CD4-positive, alpha-beta memory T cell (primary cell): Measurements from ENCODE around the gene MYLK. TPM values are rescaled to one million over a fixed set of nuclear protein-coding genes. Genes with fewer than 3 reads are reported as not detected.

Experiments
- CTCF ChIA-PET: fragments of 350-600 bp; sonication (Branson Sonifier 250); formaldehyde crosslinking; loops from one replicate; lab custom pipeline; 2021; ENCODE audit warnings: inconsistent platforms; ENCODE audit not compliant: partially characterized antibody; lab: Charles Lee
- POLR2A ChIA-PET: fragments of 350-600 bp; sonication (Branson Sonifier 250); formaldehyde crosslinking; loops from one replicate; lab custom pipeline; 2021; ENCODE audit not compliant: partially characterized antibody; lab: Charles Lee
- DNase-seq, 5 donors: peaks; one replicate each; pipeline versions ENCODE4 v3.0.0 to v3.0.0-alpha.2; 2020 to 2022; ENCODE audit warnings: mixed read lengths in 1 of 5
- H3K27ac ChIP-seq: one replicate; pipeline ENCODE4 v1.7.0; 2013; ENCODE audit warnings: low read depth, low read length
- H3K27me3 ChIP-seq: 2 replicates; pipeline ENCODE4 v1.7.0; 2013; ENCODE audit warnings: mild to moderate bottlenecking, low read length, moderate library complexity; ENCODE audit not compliant: insufficient read depth
- H3K36me3 ChIP-seq: 2 replicates; pipeline ENCODE4 v1.7.0; 2013; ENCODE audit warnings: mild to moderate bottlenecking, low read length, moderate library complexity; ENCODE audit not compliant: insufficient read depth
- H3K4me1 ChIP-seq: 2 replicates; pipeline ENCODE4 v1.7.0; 2013; ENCODE audit warnings: mild to moderate bottlenecking, low read length, moderate library complexity; ENCODE audit not compliant: insufficient read depth
- H3K4me3 ChIP-seq, 2 donors: one replicate each; pipeline ENCODE4 v1.7.0; 2013; ENCODE audit warnings: low read length in 2 of 2, mild to moderate bottlenecking in 1 of 2
- H3K9me3 ChIP-seq, 2 donors: one replicate each; pipeline ENCODE4 v1.7.0; 2013; ENCODE audit warnings: low read length in 2 of 2, control low read depth in 1 of 2; ENCODE audit not compliant: control insufficient read depth in 1 of 2
- H3K27ac Mint-ChIP-seq, 7 donors: one replicate each; pipeline ENCODE4 v1.8.0; 2020 to 2021; ENCODE audit warnings: mixed read lengths in 7 of 7, mild to moderate bottlenecking in 6 of 7, inconsistent platforms in 3 of 7, moderate library complexity in 3 of 7
- H3K27me3 Mint-ChIP-seq, 2 donors: one replicate each; pipeline ENCODE4 v1.8.0; 2020 to 2021; ENCODE audit warnings: mixed read lengths in 2 of 2
- H3K36me3 Mint-ChIP-seq, 2 donors: one replicate each; pipeline ENCODE4 v1.8.0; 2020 to 2021; ENCODE audit warnings: mixed read lengths in 2 of 2, inconsistent platforms in 1 of 2, mild to moderate bottlenecking in 1 of 2
- H3K4me1 Mint-ChIP-seq, 4 donors: one replicate each; pipeline ENCODE4 v1.8.0; 2020 to 2021; ENCODE audit warnings: mixed read lengths in 4 of 4, mild to moderate bottlenecking in 1 of 4
- H3K4me3 Mint-ChIP-seq, 8 donors: one replicate each; pipeline ENCODE4 v1.8.0; 2020 to 2021; ENCODE audit warnings: mixed read lengths in 8 of 8, mild to moderate bottlenecking in 7 of 8, moderate library complexity in 6 of 8, inconsistent platforms in 3 of 8
- H3K9me3 Mint-ChIP-seq, 8 donors: one replicate each; pipeline ENCODE4 v1.8.0; 2020 to 2021; ENCODE audit warnings: mixed read lengths in 8 of 8, mild to moderate bottlenecking in 5 of 8, inconsistent platforms in 3 of 8, moderate library complexity in 1 of 8
- intact Hi-C: fragments of 100-400 bp; cut with micrococcal nuclease; formaldehyde crosslinking; loops from one replicate; pipeline ENCODE4 v1.15.1; 2023
- polyA plus RNA-seq, 2 donors: library from polyadenylated mRNA; unstranded; fragments of 300-500 nt; fragmentation: Illumina TruSeq; gene quantifications; one replicate each; pipeline ENCODE4 v1.2.3, GENCODE V29; 2021
- total RNA-seq, 2 experiments: library from RNA; stranded (reverse); gene quantifications; one replicate each; pipeline ENCODE4 v1.2.3, GENCODE V29; 2021

The MYLK gene
- total and polyA plus RNA-seq, 4 experiments from 2014 or later: 0.18 TPM; not detected in 3

DNA sequence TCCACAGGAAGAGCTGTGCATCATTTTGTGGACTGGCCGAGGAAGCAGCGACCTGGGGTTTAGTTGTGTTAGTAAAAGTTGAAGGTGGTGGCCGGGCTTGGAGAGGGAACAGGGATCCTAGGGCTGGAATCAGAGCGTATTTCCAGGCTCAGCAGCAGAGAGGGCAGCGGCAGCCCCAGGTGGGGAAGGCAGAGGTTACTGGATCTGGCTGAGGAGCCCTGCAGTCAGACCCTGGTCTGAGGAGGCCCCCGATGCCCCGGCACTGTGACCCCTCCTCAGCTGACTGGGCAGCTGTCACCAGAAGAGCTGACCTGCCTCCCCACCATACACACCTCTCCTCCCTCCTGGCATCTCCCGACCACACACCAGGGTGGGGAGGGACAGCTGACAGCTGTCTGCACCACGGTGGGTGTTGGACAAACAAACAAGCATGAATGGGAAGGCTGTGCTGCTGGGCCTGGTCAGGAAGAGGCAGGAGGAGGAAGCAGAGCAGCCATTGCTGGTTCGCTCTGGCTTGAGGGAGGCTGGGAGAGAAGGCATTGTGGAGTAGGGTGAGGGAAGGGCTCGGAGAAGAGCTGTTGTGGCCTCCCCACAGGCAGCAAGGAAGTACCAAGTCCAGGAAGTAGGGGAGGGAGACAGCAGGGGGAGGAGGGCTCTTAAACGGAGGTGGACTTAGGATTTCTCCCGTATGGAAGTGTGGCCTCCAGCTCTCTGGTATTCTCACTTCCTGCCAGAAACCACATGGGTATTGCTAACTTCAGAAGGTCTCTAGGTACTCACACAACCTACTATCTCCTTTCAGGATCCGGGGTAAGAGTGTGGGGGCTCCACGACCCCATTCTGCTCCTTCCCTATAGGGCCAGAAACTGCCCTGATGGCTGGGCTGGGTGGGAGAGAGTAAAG lies 249.7 kb downstream of the MYLK start:
- ChIA-PET CTCF (interaction anchor here (1.0 kb wide), 1 partner anchor 8 kb away, joined by 3 read pairs; no protein-coding TSS in a partner anchor), POLR2A (no interaction called here)
- no peak overlapping the region for H3K4me3 Mint-ChIP-seq
- no peak overlapping the region for H3K27ac Mint-ChIP-seq
- H3K4me3 ChIP-seq: no peak overlapping the region
- H3K27ac ChIP-seq: no peak overlapping the region
- H3K27me3 Mint-ChIP-seq: no peaks in the 10 kb centered on the region
- H3K4me1 Mint-ChIP-seq: no peaks in the 10 kb centered on the region
- H3K4me1 ChIP-seq: no peaks in the 10 kb centered on the region
- H3K9me3 ChIP-seq: no peaks in the 10 kb centered on the region
- H3K27me3 ChIP-seq: no peaks in the 10 kb centered on the region
- H3K36me3 Mint-ChIP-seq: peaks cover 2 to 10% of the 10 kb centered on the region in 2 donors
- H3K36me3 ChIP-seq: no peaks in the 10 kb centered on the region
- intact Hi-C loops: no loop called here
- H3K9me3 Mint-ChIP-seq: no peaks in the 10 kb centered on the region
- DNase-seq: no peak

DNA sequence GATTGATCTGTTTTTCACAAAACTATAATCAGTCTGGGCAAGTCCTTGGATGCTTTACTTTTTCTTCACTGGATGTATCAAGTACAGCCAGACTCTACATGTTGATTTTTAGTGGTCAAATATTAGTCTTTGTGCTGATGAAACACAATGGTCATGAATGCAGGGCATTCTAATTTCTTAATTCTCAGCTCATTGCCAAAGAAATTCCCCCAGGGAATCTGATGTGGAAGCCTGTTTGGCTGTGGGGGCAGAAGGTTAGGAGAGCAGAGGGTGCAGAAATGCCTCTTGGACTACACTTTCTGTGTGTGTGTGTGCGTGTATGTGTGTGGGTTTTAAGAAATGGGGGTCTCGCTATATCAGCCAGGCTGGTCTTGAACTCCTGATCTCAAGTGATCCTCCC lies 250.6 kb downstream of the MYLK start:
- Mint-ChIP-seq H3K27me3 (peaks cover 0 to 2% of the 10 kb centered on the region in 2 donors), H3K4me1 (no peaks in the 10 kb centered on the region), H3K4me3 (no peak overlapping the region), H3K9me3 (no peaks in the 10 kb centered on the region), H3K36me3 (peaks cover 2 to 10% of the 10 kb centered on the region in 2 donors), H3K27ac (no peak overlapping the region)
- CTCF ChIA-PET: interaction anchor here (0.7 to 2.3 kb wide), 2 partner anchors 8 to 19 kb away, joined by 3 to 8 read pairs; no protein-coding TSS in a partner anchor
- intact Hi-C loops: no loop called here
- no peak for DNase-seq
- no peak overlapping the region for H3K4me3 ChIP-seq
- H3K9me3 ChIP-seq: no peaks in the 10 kb centered on the region
- no peaks in the 10 kb centered on the region for H3K36me3 ChIP-seq
- no peak overlapping the region for H3K27ac ChIP-seq
- H3K27me3 ChIP-seq: no peaks in the 10 kb centered on the region
- H3K4me1 ChIP-seq: no peaks in the 10 kb centered on the region
- POLR2A ChIA-PET: no interaction called here

DNA sequence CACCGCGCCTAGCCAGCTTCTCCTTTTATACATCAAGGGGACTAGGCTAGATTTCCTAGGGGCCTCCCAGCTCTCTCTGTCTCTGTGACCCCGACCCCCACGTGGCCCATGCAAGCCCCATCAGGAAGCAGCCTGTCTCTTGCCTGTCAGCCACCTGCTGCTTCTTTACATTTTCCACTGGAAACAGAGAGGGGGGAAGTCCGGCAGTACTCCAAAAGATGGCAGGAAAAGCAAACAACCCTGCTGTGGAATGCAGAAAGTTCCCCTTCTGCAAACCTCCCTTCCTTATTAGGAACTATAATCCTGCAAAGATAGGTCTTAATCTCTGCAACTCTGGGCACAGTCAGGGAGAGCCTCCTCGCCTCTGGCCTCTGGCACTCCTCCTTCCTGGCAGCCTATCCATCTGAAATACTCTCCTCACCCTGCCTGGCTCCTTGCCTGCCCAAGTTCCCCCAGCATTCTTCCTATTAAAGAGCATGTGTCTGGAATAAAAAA lies 251.9 kb downstream of the MYLK start:
- CTCF ChIA-PET: interaction anchor here (2.3 kb wide), 1 partner anchor 10 kb away, joined by 8 read pairs; no protein-coding TSS in a partner anchor
- H3K27ac Mint-ChIP-seq: no peak overlapping the region
- POLR2A ChIA-PET: no interaction called here
- no peaks in the 10 kb centered on the region for H3K9me3 Mint-ChIP-seq
- Histone ChIP-seq H3K27ac (no peak overlapping the region), H3K9me3 (no peaks in the 10 kb centered on the region), H3K27me3 (no peaks in the 10 kb centered on the region), H3K36me3 (no peaks in the 10 kb centered on the region), H3K4me3 (no peak overlapping the region), H3K4me1 (no peaks in the 10 kb centered on the region)
- no peak for DNase-seq
- H3K4me1 Mint-ChIP-seq: no peaks in the 10 kb centered on the region
- peaks cover 2 to 10% of the 10 kb centered on the region in 2 donors for H3K36me3 Mint-ChIP-seq
- no peak overlapping the region for H3K4me3 Mint-ChIP-seq
- intact Hi-C loops: no loop called here
- peaks cover 3 to 4% of the 10 kb centered on the region in 2 donors for H3K27me3 Mint-ChIP-seq

DNA sequence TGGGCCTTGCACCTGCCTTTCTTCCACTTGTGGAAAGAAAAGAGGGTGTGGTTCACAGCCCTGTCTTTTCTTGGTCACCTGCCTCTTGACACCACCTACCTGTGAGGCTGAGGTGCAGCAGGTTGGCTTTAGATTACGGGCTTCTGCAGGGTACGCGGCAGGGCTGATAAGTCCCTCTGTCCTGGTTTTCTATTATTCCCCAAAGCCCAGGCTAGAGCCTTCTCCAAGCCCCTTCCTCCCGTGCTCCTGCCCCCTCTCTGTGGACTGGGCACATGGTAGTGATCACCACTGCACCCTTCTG lies 254.4 kb downstream of the MYLK start:
- no peak for DNase-seq
- intact Hi-C loops: no loop called here

GRCh38 chr3:123628996-123629746 lies 255.0 kb downstream of the MYLK start:
- H3K36me3 Mint-ChIP-seq: peaks cover 2 to 6% of the 10 kb centered on the region in 2 donors
- POLR2A ChIA-PET: no interaction called here

More for the DNA sequence above, 254.4 kb downstream of the MYLK start:
- CTCF ChIA-PET: no interaction called here
- Mint-ChIP-seq H3K36me3 (peaks cover 2 to 6% of the 10 kb centered on the region in 2 donors), H3K27me3 (peaks cover 3 to 4% of the 10 kb centered on the region in 2 donors), H3K27ac (no peak overlapping the region), H3K4me1 (no peaks in the 10 kb centered on the region), H3K9me3 (peaks cover 0 to 2% (median 0%) of the 10 kb centered on the region in 8 donors), H3K4me3 (no peak overlapping the region)
- Histone ChIP-seq H3K27me3 (no peaks in the 10 kb centered on the region), H3K4me3 (no peak overlapping the region), H3K27ac (no peak overlapping the region), H3K9me3 (no peaks in the 10 kb centered on the region), H3K36me3 (no peaks in the 10 kb centered on the region), H3K4me1 (no peaks in the 10 kb centered on the region)
- POLR2A ChIA-PET: no interaction called here

DNA sequence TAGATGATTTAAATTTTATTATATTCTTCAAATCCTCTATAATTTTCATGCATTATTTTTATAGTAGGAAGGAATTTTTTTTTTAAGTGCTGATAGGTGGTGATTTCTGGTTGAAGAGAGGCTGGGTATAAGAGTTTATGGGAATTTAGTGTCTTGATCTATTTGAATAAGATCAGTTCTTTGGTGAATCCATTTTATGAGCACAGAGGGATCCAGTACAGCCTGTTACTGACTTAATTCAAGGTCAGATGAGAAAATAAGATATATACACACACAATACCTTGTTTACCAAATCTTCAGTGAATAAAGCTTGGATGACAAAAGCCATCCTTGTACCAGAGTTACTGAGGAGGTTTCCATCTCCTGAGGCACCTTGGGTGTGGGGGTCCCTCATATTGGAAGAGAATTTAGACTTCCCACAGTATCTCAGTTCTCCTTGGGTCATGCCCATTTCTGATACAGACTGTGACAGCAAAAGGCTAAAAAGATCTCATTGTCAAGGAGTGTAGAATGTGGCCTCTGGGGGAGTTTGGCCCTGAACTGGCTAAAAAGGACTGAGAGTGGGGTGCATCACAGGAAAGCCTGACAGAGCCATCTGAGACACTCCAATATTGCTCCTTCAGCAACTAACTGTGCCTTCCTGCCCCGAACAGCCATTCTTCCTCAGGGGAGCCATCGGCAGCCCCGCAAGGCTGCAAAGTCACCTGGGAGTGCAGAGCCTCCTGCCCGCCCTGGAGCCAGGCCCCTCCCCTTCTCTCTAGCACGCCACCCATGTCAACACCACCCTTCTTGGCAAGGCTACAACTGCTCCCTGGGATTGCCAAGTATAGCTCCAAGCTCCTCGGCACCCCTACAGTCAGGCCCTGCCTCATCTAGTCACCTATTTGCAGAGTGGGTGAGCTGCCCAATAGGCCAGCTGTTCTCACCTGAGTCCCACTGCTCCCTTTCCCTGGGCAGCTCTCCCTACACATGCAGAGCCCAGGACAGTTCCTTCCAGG lies 256.2 kb downstream of the MYLK start:
- H3K27me3 ChIP-seq: no peaks in the 10 kb centered on the region
- no peak overlapping the region for H3K4me3 ChIP-seq
- Mint-ChIP-seq H3K9me3 (peaks cover 0 to 2% (median 0%) of the 10 kb centered on the region in 8 donors), H3K27me3 (peaks cover 3 to 4% of the 10 kb centered on the region in 2 donors), H3K27ac (no peak overlapping the region), H3K4me1 (no peaks in the 10 kb centered on the region), H3K36me3 (peaks cover 2 to 6% of the 10 kb centered on the region in 2 donors), H3K4me3 (peak overlapping the region in 1 of 8 donors; percentile 66)
- no peak overlapping the region for H3K27ac ChIP-seq
- no peaks in the 10 kb centered on the region for H3K9me3 ChIP-seq
- intact Hi-C loops: no loop called here
- H3K36me3 ChIP-seq: no peaks in the 10 kb centered on the region
- no peaks in the 10 kb centered on the region for H3K4me1 ChIP-seq
- DNase-seq: no peak
- ChIA-PET CTCF (no interaction called here), POLR2A (no interaction called here)

More at GRCh38 chr3:123628996-123629746, 255.0 kb downstream of the MYLK start:
- Histone ChIP-seq H3K27me3 (no peaks in the 10 kb centered on the region), H3K36me3 (no peaks in the 10 kb centered on the region), H3K9me3 (no peaks in the 10 kb centered on the region), H3K27ac (no peak overlapping the region), H3K4me3 (no peak overlapping the region), H3K4me1 (no peaks in the 10 kb centered on the region)
- no peak overlapping the region for H3K4me3 Mint-ChIP-seq
- H3K27me3 Mint-ChIP-seq: peaks cover 3 to 4% of the 10 kb centered on the region in 2 donors
- no peak for DNase-seq
- intact Hi-C loops: no loop called here
- CTCF ChIA-PET: no interaction called here
- H3K9me3 Mint-ChIP-seq: peaks cover 0 to 2% (median 0%) of the 10 kb centered on the region in 8 donors
- no peaks in the 10 kb centered on the region for H3K4me1 Mint-ChIP-seq
- H3K27ac Mint-ChIP-seq: no peak overlapping the region
